CD4-positive, alpha-beta T cell treated with Interleukin-1 beta for 1 hour (primary cell): ENCODE results near the gene DDX6.
"Not testable (repeated sequence)": the region's sequence is repeated elsewhere in the genome, so short reads cannot be mapped to it uniquely, and the experiment has no call there.

ENCODE experiments used
- DNase-seq, 2 donors: peaks; one replicate each; pipeline ENCODE4 v3.0.0-alpha.2; 2020 to 2022

Gene DDX6

GRCh38 chr11:118790357-118791110 is 430 bp downstream of the DDX6 start:
- peak; percentile 63 to 66 for DNase-seq

- peak; percentile 42 to 66 for DNase-seq
Measured at GRCh38 chr11:118789501-118790356, 1.2 kb downstream of the DDX6 start.

GRCh38 chr11:118786657-118787056 is 4.3 kb downstream of the DDX6 start:
- DNase-seq: no peak

DNA sequence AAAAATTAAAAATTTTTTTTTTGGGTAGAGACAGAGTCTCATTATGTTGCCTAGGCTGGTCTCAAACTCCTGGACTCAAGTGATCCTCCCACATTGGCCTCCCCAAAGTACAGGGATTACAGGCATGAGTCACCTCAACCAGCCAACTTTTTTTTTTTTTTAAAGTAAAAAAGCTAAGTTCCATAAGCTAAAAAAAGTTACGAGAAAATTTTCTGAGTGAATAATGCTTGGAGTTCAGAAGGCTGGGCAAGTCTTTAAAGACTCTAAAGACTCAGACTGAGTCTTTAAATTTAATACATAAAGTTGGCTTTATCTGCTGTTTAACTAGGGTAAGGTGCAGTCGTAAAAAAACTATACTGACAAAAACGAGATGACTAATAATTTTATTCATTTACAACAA is 5.6 kb downstream of the DDX6 start:
- no peak for DNase-seq

DNA sequence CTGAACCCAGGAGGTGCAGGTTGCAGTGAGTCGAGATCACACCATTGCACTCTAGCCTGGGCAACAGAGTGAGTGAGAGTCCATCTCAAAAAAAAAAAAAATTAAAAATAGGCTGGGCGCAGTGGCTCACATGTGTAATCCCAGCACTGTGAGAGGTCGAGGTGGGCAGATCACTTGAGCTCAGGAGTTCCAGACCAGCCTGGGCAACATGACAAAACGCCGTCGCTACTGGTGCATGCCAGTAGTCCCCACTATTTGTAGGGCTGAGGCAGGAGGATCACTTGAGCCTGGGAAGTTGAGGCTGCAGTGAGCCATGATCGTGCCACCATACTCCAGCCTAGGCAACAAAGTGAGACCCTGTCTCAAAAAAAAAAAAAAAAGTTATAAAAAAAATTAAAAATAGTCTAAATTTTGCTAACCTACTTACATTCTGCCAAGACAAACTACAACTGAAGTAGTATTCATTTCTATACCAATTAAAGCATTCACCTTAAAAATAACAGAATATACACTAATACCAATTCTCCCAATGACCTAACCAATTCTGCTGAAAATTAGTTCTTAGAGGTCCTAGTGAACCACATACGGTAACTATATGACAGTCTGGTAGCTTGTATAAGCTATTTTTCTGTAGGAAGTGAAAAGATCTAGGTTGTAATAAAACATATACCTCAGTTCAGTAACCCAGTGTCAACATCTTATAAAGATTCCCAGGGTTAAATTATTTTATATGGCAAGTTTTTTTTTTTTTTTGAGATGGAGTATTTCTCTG is 7.1 kb downstream of the DDX6 start:
- no peak for DNase-seq

DNA sequence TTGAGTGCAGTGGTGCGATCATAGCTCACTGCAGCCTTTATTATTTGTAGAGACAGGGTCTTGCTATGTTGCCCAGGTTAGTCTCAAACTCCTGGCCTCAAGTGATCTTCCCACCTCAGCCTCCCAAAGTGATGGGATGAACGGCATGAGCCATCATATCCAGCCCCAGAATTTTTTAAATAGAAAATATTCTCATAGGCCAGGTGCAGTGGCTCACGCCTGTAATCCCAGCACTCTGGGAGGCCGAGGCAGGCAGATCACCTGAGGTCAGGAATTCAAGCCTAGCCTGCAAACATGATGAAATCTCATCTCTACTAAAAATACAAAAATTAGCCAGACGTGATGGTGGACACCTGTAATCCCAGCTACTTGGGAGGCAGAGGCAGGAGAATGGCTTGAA is 7.6 kb downstream of the DDX6 start:
- DNase-seq: not testable (repeated sequence)

DNA sequence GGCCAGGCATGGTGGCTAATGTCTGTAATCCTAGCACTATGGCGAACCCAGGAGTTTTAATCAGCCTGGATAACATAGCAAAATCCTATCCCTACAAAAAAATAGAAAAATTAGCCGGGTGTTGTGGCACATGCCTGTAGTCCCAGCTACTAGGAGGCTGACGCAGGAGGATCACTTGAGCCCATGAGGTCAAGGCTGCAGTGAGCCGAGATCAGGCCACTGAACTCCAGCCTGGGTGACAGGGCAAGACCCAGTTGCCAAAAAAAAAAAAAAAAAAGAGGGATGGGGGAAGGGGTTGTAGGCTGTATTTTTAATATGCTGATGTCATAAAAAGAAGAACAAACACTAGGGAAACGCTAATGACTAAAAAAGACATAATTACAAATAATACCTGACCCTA is 12.1 kb downstream of the DDX6 start:
- DNase-seq: no peak

DNA sequence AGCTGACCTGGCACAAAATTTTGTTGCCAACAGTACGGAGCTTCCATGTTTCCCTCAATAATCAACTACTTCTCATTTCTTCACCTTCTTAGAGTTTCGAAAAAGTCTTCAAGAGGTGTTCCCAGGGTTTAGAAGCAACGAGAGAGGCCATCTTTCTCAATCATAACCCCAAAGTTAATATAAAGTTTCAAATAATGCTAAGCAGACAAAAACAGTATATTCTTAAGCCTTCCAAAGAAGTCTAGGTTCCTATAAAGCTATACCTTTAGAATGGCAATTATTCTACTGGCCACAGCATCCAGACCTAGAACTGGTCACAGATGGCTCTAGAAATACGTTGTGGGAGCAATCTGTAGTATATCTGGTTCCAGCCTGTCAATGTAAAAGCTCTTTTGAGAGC is 16.9 kb downstream of the DDX6 start:
- no peak for DNase-seq

GRCh38 chr11:118771547-118772288 is 19.2 kb downstream of the DDX6 start:
- no peak for DNase-seq

DNA sequence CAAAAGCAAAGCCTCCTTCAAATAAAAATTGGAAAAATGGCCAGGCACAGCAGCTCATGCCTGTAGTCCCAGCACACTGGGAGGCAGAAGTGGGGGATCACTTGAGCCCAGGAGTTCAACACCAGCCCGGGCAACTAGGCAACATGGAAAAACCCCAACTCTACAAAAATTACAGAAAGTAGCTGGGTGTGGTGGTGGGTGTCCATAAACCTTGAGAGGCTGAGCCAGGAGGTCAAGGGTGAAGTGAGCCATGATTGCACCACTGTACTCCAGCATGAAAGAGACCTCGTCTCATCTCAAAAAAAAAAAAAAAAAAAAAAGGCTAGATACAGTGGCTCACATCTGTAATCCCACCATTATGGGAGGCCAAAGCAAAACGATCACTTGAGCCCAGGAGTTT is 22.3 kb downstream of the DDX6 start:
- DNase-seq: no peak

DNA sequence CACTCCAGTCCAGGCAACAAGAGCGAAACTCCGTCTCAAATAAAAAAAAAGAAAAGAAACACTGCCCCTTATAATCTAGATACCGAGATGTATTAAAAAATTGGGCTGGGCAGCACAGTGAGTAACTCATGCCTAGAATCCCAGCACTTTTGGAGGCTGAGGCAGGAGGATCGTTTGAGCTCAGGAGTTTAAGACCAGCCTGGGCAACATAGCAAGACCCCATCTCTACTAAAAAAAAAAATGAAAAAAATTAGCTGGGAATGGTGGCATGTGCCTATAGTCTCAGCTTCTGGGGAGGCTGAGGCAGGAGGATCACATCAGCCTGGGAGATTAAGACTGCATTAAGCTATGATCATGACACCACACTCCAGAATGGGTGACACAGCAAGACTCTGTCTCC is 24.9 kb downstream of the DDX6 start:
- DNase-seq: no peak

DNA sequence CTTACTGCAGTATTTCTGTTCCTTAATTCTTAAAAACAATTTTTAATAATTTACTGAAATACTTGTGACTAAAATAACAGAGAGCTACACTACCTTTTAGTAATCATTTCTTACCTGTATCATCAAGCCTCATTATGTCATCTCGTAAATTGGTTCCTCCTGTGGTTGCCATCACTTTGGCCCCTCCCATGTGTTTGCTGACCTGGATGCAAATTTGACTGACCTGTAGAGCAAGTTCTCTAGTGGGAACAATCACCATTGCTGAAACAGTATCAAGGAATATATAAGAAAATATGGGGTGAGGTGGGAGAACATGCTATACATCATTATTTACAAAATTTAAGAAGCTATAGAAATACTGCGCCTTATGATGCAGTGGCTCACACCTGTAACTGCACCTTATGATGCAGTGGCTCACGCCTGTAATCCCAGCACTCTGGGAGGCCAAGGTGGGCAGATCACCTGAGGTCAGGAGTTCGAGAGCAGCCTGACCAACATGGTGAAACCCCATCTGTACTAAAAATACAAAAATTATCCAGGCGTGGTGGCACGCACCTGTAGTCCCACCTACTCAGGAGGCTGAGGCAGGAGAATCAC is 25.8 kb downstream of the DDX6 start:
- not testable (repeated sequence) for DNase-seq

DNA sequence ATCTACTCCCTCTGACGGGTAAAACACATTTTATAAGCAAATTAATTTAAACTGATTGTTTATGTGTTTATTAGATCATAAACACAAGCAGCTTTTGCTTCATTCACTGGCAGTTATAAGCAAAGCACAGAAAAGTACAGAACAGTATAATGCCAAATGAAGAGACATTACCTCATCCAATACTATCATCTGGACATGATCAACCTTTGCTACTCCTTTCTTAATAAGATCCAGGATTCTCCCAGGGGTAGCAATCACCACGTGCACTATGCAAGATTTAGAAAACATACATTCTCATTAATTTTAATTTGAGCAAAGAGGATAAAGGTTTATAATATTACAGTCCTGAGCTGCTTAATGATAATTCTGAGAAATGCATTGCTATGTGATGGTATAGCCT is 27.9 kb downstream of the DDX6 start:
- DNase-seq: no peak

GRCh38 chr11:118761981-118762380 is 29.0 kb downstream of the DDX6 start:
- DNase-seq: not testable (repeated sequence)

DNA sequence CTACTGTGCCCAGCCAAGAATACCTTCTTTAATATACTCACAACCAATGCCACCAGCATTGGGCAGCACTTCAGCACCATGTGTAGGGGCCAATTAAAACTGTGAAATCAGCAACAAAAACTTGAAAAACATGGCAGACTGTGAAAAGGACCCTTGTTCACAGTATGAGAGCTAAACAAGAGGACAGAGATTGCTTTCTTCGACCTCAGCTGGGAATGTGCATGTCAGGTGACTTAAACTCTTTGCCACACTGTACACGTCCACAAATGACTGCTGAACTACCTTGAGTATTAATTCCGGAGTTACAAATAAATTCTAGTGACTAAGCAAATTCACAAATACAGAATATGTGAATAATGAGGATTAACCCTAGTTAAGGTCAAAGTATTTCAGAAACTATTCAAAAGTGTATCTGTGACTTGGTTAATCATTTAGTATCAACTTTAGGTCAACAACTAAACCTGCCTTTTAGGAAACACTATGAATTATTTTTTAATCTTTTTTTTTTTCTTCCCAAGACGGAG is 33.0 kb downstream of the DDX6 start:
- no peak for DNase-seq

DNA sequence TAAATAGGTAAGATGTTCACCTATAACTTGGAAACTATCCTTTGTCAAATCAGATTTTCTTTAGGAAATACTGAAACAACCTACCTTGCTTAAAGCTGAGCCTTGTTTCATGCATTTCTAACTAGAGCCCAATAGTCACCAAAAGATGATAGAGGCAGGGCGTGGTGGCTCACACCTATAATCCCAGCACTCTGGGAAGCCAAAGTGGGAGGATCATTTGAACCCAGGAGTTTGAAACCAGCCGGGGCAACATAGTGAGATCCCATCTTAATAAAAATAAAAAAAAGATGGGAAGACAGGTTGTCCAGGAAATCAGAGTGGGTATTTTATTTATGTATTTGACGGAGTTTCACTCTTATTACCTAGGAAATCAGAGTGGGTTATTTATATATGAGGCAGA is 38.3 kb downstream of the DDX6 start:
- no peak for DNase-seq

DNA sequence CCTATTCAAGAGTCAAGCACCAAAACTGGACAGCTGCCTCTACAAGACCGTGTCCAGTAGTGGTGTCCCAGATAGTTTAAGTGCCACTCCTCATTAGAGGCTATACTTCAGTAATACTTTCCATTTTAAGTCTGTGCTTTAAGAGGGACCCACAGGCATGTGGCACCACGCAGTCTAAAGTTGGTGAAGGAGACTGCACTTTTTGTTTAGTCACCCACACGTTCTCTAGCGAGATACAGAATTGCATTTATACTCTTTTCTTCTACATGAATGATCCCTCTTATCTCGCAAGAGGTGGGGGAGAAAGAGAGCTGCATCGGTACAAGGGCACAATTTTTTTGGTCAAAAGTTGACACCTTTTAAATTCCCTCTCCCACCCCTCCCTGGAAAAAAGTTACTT is 41.5 kb downstream of the DDX6 start:
- no peak for DNase-seq

DNA sequence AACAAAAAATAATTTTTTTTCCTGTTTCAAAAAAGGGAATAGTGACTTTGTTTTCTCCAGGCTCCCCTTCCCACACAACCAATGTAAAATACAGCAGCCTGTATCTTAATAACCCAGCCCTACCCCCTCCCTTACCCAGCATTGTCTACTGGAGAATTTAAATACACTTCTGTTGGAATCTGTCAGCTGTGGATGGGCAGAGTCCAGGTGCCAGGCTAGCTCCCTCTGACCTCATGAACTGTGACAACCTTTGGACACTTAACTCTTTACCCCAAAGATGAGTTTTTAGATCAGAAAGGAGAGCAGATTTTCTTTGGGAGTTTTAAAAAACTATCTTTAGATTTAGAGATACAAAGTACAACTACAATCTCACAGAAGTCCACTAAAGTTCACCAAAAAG is 42.9 kb downstream of the DDX6 start:
- DNase-seq: no peak

DNA sequence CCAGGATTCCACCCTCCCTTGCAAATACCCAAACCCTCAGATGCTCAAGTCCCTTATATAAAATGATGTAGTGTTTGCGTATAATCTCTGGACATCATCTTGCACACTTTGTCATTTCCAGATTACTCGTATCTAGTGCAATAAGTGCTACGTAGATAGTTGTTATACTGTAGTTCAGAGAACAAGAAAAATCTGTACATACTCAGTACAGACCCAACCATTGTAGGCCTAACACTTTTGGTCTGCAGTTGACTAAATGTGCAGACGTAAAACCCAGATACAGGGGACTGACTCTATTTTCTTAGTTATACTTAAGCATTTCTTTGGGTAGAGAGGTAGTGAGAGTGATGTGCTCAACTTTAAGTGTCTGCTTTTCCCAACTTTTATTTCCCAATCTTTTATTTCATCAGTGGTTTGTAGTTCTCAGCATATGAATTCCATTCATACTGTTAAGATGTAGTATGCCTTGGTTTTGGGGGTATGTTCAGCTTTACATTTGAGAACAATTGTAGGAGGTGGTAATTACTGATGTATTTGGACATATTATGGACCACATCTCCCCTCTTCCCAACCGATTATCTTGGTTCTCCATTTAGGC is 43.9 kb downstream of the DDX6 start:
- DNase-seq: no peak

DNA sequence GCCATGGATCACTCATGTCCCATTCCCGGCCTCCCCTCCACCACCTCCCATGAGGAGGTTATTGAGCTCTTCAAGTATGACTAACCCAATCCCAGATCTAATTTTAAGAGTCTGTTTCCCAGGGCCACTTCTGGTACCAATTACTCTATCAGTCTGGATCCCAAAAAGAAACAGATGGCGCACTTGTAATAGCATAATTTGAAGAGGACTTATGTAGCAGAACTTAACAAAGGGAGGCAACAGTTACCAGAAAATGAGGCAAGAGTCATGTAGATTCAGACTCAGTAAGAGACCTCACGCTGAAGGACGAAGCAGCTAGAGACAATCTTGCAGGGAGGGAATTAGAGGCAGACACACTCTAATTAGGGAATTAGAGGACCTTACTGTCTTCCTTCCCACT is 46.9 kb downstream of the DDX6 start:
- no peak for DNase-seq

DNA sequence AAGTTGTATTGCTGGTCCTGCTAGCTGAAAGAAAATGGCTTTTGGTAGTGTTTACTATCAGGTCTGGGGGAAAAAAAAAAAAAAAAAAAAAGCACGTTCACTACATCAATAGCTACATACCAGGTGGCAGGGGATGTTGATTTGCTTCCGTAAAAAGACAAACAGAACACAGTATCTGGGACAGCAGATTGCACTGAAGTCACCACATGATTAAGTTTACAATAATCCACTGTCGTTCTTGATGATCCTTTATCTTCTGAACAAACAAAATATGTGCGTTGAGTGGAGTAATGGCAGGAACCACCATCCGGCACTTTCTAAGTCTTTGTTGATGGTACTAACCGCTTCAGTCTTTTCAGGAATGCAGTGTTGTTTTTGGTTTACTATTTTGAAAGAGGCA is 48.7 kb downstream of the DDX6 start:
- no peak for DNase-seq

- DNase-seq: no peak
Measured at GRCh38 chr11:118740892-118741291, 50.1 kb downstream of the DDX6 start.
